GM12891 (cell line): ENCODE results near the gene TSPAN18.

Experiments used
- DNase-seq: peaks from one replicate; pipeline ENCODE4 v3.0.0; 2011; ENCODE audit warnings: low spot score; ENCODE audit not compliant: insufficient read length
- FAIRE-seq: peaks from 2 replicates; lab custom pipeline; 2011; peaks lifted over from hg19 to GRCh38; lab: Jason Lieb, UNC
- PAX5 ChIP-seq: IDR thresholded peaks from 2 replicates; pipeline ENCODE4 v1.6.1; 2011; ENCODE audit warnings: low read length, moderate library complexity, mild to moderate bottlenecking; ENCODE audit not compliant: insufficient read depth, severe bottlenecking
- POLR2A ChIP-seq: IDR thresholded peaks from 2 replicates; pipeline ENCODE4 v1.6.1; 2011; ENCODE audit warnings: low read depth, low read length, control low read depth
- POLR2AphosphoS5 ChIP-seq: IDR thresholded peaks from 2 replicates; pipeline ENCODE4 v1.6.1; 2011; ENCODE audit warnings: low read depth, low read length, control low read depth
- POU2F2 ChIP-seq: IDR thresholded peaks from 2 replicates; pipeline ENCODE4 v1.6.1; 2011; ENCODE audit warnings: low read depth, mild to moderate bottlenecking, control low read depth, low read length, moderate library complexity
- SPI1 ChIP-seq: IDR thresholded peaks from 2 replicates; pipeline ENCODE4 v1.6.1; 2011; ENCODE audit warnings: low read depth, low read length, control low read depth
- TAF1 ChIP-seq: IDR thresholded peaks from 2 replicates; pipeline ENCODE4 v1.6.1; 2011; ENCODE audit warnings: low read depth, low read length, control low read depth

Gene TSPAN18

GRCh38 chr11:44849922-44850321 lies 123.2 kb downstream of the TSPAN18 start:
- no peak for DNase-seq
- FAIRE-seq: no peak
- TF ChIP-seq TAF1 (no peak), POLR2AphosphoS5 (no peak), POLR2A (no peak), PAX5 (no peak), POU2F2 (no peak), SPI1 (no peak)

- no peak for FAIRE-seq
- DNase-seq: no peak
- TF ChIP-seq POLR2A: no peak
- no peak for TF ChIP-seq TAF1
- no peak for TF ChIP-seq SPI1
Measured at GRCh38 chr11:44851496-44851895, 124.7 kb downstream of the TSPAN18 start.

DNA sequence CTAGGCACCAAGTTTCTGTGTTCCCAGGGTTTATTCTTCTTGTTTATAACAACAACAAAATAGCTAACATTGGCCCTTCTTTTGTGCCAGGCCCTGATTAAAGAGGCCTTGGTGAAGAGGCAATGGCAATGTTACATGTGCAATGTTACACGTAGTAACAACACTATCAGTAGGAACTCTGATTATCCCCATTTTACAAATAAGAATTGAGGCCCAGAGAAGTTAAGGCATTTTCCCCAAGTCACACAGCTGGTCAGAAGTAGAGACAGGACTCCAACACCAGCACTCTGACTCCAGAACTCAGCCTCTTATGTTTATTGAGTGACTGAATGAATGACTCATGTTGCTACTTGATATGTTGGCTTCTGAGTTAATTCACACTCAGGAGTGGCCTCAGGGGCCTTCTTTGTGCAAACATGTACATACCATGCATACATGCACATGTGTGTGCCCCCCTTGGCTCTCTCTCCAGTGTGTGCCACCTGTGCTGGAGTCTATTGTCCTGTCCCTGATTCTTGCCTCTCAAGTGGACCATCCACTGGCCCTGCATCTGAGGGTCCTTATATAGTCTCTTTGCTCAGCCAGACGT lies 125.5 kb downstream of the TSPAN18 start:
- no peak for DNase-seq
- FAIRE-seq: no peak
- TF ChIP-seq POU2F2 (no peak), SPI1 (no peak), POLR2AphosphoS5 (no peak), TAF1 (no peak), POLR2A (no peak), PAX5 (no peak)

DNA sequence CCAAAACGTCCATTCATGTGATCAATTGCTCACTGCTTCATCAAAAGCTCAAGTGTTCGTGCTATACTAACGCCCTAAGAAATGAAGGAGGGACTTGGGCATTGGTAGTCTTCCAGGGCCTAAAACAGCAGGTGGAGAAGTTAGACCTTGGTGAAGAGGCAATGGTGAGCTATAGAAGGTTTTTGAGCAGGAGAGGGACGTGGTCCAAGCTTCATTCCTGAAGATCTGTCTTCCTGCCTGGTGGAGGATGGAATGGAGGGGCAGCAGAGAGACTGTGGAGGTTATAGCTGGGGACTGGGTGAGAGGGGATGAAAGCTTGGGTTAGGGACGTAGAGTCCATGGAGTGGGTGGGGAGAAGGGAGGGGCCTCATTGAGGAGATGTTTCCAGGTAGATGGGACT lies 126.2 kb downstream of the TSPAN18 start:
- FAIRE-seq: no peak
- TF ChIP-seq POLR2A (no peak), TAF1 (no peak), SPI1 (no peak), POU2F2 (no peak), PAX5 (no peak), POLR2AphosphoS5 (no peak)
- no peak for DNase-seq

DNA sequence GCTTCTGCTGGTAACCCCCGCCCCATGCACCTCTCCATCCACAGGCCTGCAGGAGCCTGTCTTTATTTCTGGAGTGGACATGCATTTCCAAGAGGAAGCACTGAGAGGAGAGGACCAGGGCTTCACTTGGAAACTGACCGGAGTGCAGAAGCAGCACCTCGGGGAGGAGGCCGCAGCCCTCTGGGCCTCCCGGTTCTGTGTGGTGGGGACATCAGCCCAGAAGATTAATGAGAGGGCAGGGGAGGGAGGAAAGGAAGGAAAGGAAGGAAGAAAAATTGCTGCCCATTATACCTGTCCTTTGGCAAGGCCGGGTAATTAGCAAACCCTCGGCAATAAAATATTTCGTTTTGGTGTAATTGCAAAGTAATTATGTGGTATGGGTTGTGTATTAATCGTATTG lies 126.9 kb downstream of the TSPAN18 start:
- TF ChIP-seq TAF1 (no peak), SPI1 (no peak), POLR2A (no peak), POU2F2 (no peak), PAX5 (no peak), POLR2AphosphoS5 (no peak)
- FAIRE-seq (no peak), DNase-seq (no peak)

- TF ChIP-seq POLR2A (no peak), POU2F2 (no peak), SPI1 (no peak), TAF1 (no peak), PAX5 (no peak), POLR2AphosphoS5 (no peak)
- FAIRE-seq (no peak), DNase-seq (no peak)
Measured at GRCh38 chr11:44854086-44854485, 127.3 kb downstream of the TSPAN18 start.

GRCh38 chr11:44854741-44855492 lies 128.2 kb downstream of the TSPAN18 start:
- no peak for FAIRE-seq

DNA sequence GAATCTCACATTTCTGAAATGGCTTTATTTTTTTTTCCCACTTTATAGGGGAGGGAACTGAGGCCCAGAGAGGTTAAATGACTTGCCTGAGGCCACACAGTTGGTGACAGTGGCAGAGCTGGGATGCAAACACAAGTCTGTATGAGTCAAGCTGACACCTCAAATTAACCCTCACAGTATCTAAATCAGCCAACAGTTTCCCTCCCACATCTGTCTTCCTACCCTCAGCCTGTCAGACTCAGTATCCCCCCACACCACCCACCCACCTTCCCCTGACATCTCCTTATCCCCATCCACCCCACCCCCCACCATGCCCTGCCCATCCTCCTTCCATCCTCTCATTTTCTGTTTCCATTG lies 128.7 kb downstream of the TSPAN18 start:
- no peak for DNase-seq
- no peak for FAIRE-seq
- TF ChIP-seq SPI1 (no peak), PAX5 (no peak), POLR2A (no peak), POLR2AphosphoS5 (no peak), POU2F2 (no peak), TAF1 (no peak)

More at GRCh38 chr11:44854741-44855492, 128.2 kb downstream of the TSPAN18 start:
- no peak for TF ChIP-seq POU2F2
- TF ChIP-seq SPI1: no peak
- no peak for TF ChIP-seq TAF1
- no peak for TF ChIP-seq POLR2AphosphoS5
- no peak for TF ChIP-seq POLR2A
- TF ChIP-seq PAX5: no peak
- no peak for DNase-seq

GRCh38 chr11:44857490-44858090 lies 130.8 kb downstream of the TSPAN18 start:
- FAIRE-seq: no peak
- TF ChIP-seq TAF1: no peak
- no peak for TF ChIP-seq PAX5
- no peak for TF ChIP-seq POU2F2
- TF ChIP-seq POLR2A: no peak
- no peak for TF ChIP-seq POLR2AphosphoS5
- TF ChIP-seq SPI1: no peak
- no peak for DNase-seq
